ENCODE results near the gene SCNN1G.
"Not testable (repeated sequence)": the region's sequence is repeated elsewhere in the genome, so short reads cannot be mapped to it uniquely, and the experiment has no call there.

The SCNN1G gene, protein sequence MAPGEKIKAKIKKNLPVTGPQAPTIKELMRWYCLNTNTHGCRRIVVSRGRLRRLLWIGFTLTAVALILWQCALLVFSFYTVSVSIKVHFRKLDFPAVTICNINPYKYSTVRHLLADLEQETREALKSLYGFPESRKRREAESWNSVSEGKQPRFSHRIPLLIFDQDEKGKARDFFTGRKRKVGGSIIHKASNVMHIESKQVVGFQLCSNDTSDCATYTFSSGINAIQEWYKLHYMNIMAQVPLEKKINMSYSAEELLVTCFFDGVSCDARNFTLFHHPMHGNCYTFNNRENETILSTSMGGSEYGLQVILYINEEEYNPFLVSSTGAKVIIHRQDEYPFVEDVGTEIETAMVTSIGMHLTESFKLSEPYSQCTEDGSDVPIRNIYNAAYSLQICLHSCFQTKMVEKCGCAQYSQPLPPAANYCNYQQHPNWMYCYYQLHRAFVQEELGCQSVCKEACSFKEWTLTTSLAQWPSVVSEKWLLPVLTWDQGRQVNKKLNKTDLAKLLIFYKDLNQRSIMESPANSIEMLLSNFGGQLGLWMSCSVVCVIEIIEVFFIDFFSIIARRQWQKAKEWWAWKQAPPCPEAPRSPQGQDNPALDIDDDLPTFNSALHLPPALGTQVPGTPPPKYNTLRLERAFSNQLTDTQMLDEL

DNA sequence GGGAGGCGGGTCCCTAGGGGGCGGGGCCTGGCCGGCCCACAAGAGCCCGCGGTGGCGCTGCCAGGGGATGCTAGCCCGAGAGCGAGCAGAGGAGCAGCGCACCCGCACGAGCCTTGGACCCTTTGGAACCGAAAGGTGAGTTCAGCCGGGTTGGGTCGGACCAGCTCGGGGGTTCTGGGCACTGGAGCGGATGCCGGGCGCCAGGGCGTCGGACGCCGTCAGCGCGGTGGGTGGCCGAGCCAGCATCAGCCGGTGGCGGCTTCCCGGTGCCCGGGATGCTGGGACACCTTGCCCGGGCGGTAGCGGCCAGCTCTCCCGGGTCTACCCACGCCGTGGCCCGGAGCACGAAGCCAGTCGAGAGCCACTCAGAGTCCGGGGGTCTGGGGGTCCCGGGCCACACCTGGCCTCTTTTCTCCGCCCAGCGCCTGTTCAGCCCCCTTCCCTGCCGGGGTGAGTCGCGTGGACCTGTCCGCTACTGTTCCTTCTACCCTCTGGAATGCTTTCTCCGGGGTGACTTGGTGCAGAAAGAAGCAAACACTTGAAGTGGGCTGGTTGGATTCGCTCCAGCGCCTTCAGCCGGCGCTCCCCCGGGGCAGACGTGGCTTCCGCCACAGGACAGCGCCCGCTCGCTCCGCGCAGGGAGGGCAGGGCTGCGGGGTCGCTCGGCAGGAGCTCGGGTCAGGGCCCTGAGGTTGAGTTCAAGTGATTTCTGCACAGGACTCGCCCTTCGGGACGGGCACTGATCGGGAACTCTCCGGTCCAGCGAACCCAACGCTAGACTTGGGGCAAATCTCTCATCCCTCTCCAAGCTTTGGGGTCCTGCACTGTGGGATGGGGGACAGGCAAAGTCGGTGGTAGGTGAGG lies at the start of gene SCNN1G:
Gene SCNN1G, plus strand, starts transcription at position 67 of the 864 bp plus-strand sequence. CDS start 3,527 bp downstream, outside the sequence.
- DNase-seq (ENCODE audit: low read depth) = no peak

DNA sequence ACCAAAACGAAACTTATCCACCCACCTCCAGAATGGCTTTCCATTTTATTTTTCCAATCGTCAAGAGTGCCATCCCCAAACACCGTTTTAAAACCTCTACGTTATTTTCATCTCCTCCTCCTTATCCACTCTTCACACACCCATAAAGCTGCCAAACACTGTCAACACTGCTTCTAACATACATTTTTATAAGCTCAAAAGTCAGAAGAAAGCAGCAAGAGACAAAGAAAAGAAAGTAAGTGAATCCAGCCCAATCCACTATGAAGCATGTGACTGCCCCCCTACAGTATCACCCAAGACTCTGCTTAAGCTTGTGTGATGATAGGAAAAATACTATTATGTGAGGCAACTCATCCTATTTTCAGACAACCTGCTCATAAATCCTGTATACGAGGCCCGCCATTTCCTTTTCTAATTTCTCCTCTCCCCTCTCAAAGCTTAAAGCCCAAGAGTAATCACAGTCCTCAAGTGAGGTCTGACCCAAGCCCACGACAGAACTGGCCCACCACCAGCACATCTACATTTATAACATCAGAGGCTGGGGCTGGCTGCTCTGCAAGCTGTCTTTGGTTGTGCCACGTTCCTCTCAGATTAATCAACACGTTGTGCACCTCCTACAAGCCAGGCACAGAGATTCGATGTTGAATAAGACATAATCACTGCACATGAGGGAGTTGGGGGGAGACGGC lies 49.6 kb upstream of the SCNN1G start:
- no peak for DNase-seq (ENCODE audit: low read depth)

DNA sequence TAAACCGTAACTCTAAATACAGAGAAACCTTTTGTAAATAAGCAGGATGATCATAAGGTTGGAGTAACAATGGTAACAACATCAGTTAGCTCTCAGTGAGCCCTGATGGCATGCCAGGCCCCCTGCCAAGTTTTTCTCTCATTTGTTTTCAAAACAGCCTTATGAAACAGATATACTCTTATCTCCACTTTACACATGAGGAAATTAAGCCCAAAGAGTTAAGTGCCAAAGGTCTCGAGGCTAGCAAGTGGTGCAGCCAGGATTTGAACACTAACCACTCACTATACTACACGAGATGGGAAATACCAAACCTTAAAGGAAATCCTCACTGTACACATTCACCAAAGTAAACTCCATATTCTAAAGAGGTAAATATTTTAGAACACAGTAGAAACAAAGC lies 48.3 kb upstream of the SCNN1G start:
- DNase-seq (ENCODE audit: low read depth) = no peak

DNA sequence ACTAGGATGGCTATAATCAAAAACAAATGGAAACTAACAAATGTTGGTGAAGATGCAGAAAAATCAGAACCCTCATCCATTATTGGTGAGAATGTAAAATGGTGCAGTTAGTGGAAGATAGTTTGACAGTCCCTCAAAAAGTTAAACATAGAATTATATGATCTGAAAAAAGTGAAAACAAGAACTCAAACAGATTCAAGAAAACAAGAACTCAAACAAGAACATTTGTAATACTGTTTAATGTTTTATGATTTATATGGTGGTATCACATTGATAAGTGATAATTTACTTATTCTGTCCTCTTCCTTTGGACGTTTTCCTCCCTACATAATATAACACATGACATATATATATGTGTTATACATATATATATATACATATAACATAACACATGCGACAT lies 45.3 kb upstream of the SCNN1G start:
- no peak for DNase-seq (ENCODE audit: low read depth)

DNA sequence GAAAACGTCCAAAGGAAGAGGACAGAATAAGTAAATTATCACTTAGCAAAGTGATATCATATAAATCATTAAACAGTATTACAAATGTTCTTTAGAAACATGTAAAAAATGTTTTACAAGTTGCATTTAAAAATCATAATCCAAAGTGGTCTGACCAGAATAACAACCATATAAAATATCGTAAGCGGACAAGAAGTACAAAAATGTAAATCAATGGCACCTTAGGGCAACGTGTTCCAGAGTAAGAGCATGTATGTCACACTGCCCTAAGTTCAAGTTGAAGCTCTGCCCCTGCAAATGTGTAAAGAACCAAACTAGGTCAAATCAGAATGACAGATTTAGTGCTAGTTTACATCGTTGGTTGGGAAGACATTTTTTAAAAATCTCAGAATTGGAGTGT lies 44.7 kb upstream of the SCNN1G start:
- DNase-seq (ENCODE audit: low read depth) = no peak

DNA sequence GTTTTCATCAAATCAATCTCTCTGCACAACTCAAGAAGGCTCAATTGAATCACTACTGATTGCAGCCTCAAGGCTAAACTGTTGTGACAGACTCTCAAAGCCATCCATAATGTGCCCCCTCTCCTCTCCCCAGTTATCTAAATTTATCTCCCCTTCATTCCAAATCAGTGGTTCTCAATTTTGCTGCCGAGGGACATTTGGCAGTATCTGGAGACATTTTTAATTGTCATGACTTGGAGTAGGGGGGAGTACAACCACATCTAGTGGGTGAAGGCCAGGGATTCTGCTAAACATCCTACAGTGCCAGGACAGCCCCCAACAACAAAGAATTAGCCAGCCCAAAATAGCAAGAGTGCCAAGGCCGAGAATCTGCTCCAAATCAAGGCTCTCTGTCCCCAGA lies 42.4 kb upstream of the SCNN1G start:
- DNase-seq (ENCODE audit: low read depth) = no peak

DNA sequence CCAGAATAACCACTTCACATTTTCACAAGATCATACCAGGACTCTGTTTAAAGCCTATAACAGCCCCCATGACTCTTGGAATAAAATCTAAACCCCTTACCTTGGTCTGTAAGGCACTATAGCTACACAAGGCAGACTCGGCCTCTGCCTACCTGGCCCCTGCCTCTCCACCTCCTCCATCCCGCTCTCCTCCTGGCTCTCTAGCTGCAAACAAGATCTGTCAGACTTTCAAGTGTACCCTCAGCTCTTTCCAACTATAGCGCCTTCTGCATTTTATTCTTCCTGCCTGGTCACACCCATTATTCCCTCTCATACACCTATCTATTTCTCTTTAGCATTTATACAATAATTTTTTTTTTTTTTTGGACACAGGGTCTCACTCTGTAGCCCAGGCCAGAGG lies 41.5 kb upstream of the SCNN1G start:
- no peak for DNase-seq (ENCODE audit: low read depth)

DNA sequence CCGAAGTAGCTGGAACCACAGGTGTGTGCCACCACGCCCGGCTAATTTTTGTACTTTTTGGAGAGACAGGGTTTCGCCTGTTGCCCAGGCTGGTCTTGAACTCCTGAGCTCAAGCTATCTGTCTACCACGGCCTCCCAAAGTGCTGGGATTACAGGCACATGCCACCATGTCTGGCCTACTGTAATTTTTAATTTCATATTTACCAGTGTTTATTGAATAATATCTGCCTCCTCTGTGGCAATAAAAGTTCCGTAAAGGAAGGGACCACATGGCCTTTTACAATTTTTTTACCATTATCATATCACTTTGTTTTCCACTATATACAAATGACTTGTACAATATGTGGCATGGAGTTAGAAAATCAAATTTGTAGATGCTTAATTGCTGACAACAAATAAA lies 41.0 kb upstream of the SCNN1G start:
- no peak for DNase-seq (ENCODE audit: low read depth)

DNA sequence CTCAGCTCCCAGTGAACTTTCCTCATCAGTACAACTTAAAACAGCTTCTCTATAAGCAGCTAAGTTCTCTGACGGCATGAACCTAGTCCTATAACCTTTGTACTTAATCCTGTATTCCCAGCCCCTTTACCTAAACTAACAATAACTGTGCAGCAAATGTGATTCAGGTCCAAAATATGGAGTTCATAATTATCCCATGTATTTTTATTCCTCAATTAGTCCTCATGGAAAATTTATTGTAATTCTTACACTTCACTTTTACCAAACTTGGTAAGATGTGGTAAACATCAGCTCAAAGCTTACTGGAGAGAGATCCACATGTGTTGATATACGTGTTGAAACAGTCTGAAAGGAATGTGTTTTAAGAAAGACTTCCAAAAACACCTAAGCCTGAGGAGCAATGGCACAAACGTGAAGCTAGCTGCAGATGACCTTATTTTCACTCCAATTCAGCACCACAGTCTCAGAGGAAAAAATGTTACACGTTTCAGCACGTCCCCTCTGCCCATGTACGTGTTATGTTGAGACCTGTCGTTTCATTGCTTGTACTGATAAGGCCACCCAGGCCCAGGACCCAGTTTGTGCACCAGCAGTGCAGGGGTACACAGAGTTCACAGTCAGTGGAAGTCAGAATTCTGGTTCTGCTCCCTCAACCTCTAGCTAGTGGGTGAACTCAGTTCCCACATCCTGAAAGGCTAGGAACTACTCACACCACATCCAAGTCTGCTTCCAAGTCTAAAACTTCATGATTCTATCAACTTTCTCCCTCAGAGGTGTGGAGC lies 40.4 kb upstream of the SCNN1G start:
- DNase-seq (ENCODE audit: low read depth) = no peak

DNA sequence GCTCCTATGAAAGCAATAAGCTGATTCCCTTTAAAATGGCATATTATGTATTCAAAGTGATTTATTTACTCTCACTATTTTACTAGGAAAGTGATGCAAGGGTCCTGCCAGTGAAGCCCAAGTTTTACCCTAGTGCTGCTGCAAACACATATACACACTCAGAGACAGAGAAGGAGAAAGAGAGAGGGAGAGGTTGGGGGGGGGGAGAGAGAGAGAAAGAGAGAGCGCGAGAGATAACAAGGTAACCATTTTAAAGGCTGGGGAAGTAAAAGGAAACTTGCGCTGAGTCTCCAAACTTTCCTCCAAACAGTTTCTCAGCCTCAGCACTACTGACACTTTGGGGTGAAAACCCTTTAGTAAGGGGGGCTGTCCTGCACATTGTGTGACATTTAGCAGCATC lies 39.2 kb upstream of the SCNN1G start:
- no peak for DNase-seq (ENCODE audit: low read depth)

DNA sequence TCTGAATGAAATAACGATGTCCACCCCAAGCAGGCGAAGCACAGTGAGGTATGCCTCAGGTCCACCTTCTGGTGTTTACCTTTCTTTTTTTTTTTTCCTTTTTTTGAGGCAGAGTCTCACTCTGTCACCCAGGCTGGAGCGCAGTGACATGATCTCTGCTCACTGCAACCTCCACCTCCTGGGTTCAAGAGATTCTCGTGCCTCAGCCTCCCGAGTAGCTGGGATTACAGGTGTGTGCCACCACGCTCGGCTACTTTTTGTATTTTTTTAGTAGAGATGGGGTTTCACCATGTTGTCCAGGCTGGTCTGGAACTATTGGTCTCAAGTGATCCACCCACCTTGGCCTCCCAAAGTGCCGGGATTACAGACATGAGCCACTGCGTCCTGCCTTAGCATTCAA lies 38.2 kb upstream of the SCNN1G start:
- not testable (repeated sequence) for DNase-seq (ENCODE audit: low read depth)

DNA sequence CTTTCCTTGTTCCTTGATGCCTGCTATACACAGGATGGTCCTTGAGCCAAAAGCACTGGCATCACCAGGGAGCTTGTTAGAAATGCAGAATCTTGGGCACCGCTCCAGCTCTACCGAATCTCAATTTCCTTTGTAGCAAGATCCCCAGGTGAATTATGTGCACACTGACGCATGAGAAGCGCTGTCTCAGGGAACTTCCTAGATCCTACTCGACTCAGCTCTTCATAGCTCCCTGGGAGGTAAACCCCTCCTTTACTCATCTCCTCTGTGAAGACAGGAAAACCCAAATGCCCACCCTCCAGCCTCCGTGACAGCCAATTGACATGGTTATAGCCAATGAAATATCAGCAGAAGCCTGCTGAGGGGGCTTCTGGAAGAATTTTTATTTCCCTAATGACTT lies 37.4 kb upstream of the SCNN1G start:
- DNase-seq (ENCODE audit: low read depth) = no peak

DNA sequence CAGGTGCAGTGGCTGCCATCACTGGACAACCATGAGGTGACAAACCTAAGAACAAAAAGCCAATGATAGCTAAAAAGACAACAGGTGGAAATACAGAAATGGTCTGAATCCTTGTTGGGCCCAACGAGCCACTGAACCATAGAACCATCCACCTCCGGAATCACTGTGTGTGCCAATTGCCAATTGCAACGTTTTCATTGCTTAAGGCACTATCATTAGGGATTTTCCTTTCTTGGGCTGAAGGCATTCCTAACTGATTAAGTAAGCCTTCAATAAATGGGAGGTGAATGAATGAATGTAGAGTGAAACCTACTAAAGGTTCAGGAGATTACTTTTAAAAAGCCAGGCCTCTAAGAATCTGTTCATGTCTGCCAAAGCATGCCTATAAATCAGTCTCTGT lies 36.9 kb upstream of the SCNN1G start:
- DNase-seq (ENCODE audit: low read depth) = no peak

DNA sequence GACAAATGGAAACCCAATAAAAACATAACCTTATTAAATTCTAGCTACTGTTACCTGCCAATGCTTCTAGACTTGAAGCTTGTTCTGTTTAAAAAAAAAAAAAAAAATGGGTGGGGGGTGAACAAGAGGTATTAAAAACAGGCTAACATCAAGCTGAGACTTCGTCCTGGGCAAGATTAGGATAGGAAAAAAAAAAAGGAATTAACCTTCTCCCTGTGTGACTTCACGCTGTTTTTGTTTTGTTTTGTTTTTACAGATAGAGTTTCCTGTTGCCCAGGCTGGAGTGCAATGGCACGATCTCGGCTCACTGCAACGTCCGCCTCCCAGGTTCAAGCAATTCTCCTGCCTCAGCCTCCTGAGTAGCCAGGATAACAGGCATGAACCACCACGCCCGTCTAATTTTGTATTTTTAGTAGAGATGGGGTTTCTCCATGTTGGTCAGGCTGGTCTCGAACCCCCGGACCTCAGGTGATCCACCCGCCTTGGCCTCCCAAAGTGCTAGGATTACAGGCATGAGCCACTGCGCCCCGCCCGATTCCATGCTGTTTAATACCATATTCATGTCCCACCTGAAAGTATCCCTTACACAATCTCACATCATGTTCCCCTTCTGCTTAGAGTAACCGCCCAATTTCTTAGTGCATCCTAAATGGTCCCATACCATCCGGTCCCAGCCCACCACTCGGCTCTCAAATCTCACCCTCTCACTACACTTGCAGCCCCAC lies 35.5 kb upstream of the SCNN1G start:
- DNase-seq (ENCODE audit: low read depth) = no peak

DNA sequence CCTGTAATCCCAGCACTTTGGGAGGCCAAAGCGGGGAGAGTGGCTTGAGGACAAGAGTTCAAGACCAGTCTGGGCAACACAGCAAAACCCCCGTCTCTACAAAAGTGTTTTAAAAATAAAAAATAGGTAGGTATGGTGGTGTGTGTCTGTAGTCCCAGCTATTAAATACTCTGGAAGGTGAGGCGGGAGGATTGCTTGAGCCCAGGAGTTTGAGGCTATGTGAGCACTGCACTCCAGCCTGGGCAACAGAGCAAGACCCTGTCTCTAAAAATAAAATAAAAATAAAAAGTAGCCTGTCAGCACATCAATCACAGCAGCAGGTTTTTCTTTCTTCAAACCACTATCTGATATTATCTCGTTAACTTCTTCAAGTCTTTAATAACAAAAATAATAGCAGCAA lies 34.9 kb upstream of the SCNN1G start:
- no peak for DNase-seq (ENCODE audit: low read depth)

DNA sequence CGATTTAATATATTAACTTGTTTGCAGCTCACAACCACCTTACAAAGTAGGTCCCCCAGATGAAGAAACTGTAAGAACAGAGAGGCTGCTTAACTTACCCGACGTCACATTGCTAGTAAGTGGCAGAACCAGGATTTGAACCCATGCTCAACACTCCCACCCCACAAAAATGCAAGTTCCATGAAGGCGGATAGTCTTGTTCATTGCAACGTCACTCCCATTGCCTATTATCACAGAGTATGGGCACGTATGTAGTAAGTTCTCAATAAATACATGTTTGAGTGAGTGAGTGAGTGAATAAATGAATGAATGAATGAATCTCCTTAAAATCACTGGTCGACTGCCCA lies 34.4 kb upstream of the SCNN1G start:
- no peak for DNase-seq (ENCODE audit: low read depth)

DNA sequence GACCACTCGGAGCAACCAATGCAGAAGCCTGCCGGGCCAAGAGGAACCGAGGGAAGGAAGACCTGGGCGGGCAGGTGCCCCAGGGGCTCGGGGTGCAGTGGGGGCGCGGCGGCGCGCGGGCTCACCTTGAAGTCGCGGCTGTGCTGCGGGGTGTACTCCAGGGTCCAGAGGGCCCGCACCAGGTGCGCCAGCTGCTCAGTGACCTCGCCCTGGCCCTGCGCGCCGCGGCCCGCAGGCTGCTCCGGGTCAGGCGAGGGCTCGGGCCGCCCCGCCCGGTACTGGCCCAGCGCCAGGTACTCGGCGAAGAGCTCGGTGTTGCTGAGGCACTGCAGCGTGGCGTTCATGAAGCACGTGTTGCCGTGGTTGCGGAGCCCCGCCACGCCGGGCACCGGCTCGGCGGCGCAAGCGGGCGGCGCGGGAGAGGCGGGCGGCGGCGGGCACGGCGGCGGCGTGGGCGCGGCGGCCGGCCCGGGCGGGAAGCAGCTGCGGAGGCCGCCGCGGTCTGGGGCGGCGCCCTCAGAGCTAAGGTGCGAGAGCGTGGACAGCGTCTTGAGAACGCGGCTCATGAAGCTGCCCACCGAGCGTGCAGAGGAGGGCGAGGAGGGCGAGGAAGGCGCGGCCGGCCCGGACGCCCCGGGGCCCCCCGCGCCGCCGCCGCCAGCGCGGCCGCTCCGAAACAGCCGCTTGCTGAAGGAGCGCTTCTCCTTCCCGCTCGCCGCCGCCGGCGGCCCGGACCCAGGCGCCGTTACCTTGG lies 33.9 kb upstream of the SCNN1G start:
- DNase-seq (ENCODE audit: low read depth) = peak; percentile 39

DNA sequence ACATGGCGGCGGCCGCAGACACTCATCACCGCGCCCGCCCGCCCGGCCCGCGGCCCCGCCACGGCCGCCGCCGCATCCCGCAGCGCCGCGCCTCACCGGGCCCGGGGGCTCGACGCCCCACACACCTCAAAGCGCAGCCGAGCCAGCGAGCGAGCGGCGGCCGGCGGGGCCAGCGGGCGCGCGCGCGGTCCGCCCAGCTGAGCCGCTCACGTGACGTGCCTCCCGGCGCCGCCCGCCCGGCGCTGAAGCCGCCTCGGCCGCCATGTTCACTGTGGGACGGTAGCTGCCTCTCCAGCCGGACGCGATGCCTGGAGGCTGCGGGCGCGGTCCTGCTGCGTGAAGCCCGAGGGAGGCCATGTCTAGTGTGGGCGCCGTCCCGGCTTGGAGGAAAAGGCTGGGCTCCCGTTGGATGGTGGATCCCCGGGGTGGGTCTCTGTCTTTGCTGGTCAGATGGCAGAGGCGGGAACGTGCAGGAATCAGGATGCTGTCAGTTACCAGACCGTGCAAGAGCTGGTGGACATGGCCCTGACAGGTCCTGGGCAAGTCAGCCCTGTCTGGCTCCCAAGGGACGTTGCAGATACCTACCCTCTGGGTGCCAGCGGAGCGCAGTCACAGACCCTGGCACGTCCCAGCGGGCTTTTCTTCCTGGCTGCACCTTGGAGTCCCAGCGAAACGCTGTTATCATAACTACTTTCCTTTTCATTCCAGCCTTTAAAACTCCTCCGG lies 33.1 kb upstream of the SCNN1G start, which contains the start of gene USP31:
Gene USP31, minus strand, starts transcription at position 186 of the 726 bp plus-strand sequence. Its CDS starts 182 bp downstream, at position 4.
- peak; percentile 85 for DNase-seq (ENCODE audit: low read depth)

DNA sequence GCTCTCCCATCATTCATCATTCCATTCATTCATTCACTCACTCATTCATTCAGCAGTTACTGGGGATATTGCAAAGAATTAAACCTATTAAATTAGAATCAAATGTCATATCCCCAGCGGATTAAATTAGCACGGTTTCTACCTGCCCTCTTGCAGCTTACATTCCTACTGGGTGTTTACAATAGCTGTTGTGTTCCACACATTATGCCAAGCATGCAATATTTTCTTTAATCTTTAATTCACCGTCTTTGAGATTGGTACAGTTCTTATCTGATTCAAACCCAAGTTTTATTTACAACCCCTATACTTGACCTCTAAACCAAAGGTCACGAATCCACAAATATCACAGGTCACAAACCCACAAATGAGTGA lies 32.6 kb upstream of the SCNN1G start:
- no peak for DNase-seq (ENCODE audit: low read depth)

Data from activated T-helper 9 cell treated with anti-CD3 and anti-CD28 coated beads, Interleukin-2, amount 50 U/mL, for 16 hours (primary cell).